Neutrophil (primary cell): Measurements from ENCODE around the gene MAST4.

Source experiments
- H3K27ac ChIP-seq: fragments of 200-600 bp; sonication (generic); 2 replicates; pipeline ENCODE4 v1.5.1; 2016; ENCODE audit warnings: mild to moderate bottlenecking, moderate library complexity
- H3K27me3 ChIP-seq: fragments of 200-600 bp; sonication (generic); 2 replicates; pipeline ENCODE4 v1.6.0; 2016; ENCODE audit warnings: mild to moderate bottlenecking
- H3K36me3 ChIP-seq: fragments of 200-600 bp; sonication (generic); 2 replicates; pipeline ENCODE4 v1.5.1; 2017
- H3K4me1 ChIP-seq, 2 experiments: fragments of 200-600 bp in 1 of 2; sonication (generic) in 1 of 2; 1 replicate in 1 of 2; 2 replicates in 1 of 2; pipeline versions ENCODE4 v1.5.1 to v1.6.1; 2013 to 2016; ENCODE audit warnings: low read depth in 1 of 2, low read length in 1 of 2, mild to moderate bottlenecking in 1 of 2, moderate library complexity in 1 of 2; ENCODE audit not compliant: control insufficient read depth in 1 of 2, insufficient read depth in 1 of 2
- H3K4me3 ChIP-seq, 2 experiments: fragments of 200-600 bp in 1 of 2; sonication (generic) in 1 of 2; 1 replicate in 1 of 2; 2 replicates in 1 of 2; pipeline ENCODE4 v1.5.1; 2013 to 2016; ENCODE audit warnings: low read depth in 1 of 2, low read length in 1 of 2, mild to moderate bottlenecking in 1 of 2, moderate library complexity in 1 of 2
- H3K9me3 ChIP-seq: fragments of 200-600 bp; sonication (generic); 2 replicates; pipeline ENCODE4 v1.5.1; 2016
- CTCF ChIP-seq: fragments of 200-600 bp; sonication (generic); IDR thresholded peaks from 2 replicates; pipeline ENCODE4 v1.5.1; 2016; ENCODE audit warnings: antibody characterized with exemption

MAST4 gene

DNA sequence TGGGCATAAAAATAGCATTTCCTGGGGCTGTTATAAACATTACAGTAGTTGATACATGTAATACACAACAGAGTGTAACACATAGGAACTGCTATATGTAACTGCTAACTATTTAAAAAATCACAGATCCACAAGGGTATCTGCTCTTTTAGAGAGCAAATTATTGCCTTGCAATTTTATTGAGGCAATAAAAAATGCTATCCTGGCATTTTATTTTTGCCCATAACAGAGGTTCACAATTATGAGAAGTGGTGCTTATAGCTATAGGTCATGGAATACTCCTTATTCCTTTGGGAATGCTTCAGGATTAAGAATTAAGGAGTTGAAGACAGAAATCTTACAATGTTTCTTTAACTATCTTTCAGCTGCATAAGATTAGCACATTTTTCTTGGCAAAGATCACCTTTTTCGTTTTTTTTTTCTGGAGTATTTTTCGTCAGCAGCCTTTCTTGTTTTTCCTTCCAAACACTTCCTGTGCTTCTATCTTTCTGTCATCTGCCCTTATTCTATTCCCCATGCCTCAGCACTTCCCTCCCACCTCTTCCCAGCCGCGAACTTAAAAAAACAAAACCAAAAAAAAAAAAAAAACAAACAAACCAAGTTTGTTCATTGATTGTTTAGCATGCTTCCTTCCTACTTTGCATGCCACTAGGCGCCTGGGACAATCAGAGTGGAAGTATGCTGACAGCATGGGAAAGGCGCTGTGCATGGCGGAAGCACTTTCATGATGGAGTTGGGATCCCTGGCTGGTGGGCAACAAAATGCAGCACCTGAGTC is 264.2 kb downstream of the MAST4 start:
- Histone ChIP-seq H3K4me3 (no peak overlapping the region), H3K27me3 (peaks cover 31% of the 10 kb centered on the region), H3K36me3 (no peaks in the 10 kb centered on the region), H3K4me1 (no peaks in the 10 kb centered on the region), H3K9me3 (no peaks in the 10 kb centered on the region), H3K27ac (no peak overlapping the region)
- no peak for TF ChIP-seq CTCF

- Histone ChIP-seq H3K4me1 (no peaks in the 10 kb centered on the region), H3K27me3 (peaks cover 31% of the 10 kb centered on the region), H3K4me3 (no peak overlapping the region), H3K9me3 (no peaks in the 10 kb centered on the region), H3K36me3 (no peaks in the 10 kb centered on the region), H3K27ac (no peak overlapping the region)
- no peak for TF ChIP-seq CTCF
Measured at GRCh38 chr5:66861402-66861801, 265.2 kb downstream of the MAST4 start.

- no peak overlapping the region for H3K4me3 ChIP-seq
- TF ChIP-seq CTCF, result no peak
- no peaks in the 10 kb centered on the region for H3K9me3 ChIP-seq
- no peak overlapping the region for H3K27ac ChIP-seq
- H3K4me1 ChIP-seq, result no peaks in the 10 kb centered on the region
- peaks cover 31% of the 10 kb centered on the region for H3K27me3 ChIP-seq
- no peaks in the 10 kb centered on the region for H3K36me3 ChIP-seq
Measured at GRCh38 chr5:66862020-66862419, 265.8 kb downstream of the MAST4 start.

DNA sequence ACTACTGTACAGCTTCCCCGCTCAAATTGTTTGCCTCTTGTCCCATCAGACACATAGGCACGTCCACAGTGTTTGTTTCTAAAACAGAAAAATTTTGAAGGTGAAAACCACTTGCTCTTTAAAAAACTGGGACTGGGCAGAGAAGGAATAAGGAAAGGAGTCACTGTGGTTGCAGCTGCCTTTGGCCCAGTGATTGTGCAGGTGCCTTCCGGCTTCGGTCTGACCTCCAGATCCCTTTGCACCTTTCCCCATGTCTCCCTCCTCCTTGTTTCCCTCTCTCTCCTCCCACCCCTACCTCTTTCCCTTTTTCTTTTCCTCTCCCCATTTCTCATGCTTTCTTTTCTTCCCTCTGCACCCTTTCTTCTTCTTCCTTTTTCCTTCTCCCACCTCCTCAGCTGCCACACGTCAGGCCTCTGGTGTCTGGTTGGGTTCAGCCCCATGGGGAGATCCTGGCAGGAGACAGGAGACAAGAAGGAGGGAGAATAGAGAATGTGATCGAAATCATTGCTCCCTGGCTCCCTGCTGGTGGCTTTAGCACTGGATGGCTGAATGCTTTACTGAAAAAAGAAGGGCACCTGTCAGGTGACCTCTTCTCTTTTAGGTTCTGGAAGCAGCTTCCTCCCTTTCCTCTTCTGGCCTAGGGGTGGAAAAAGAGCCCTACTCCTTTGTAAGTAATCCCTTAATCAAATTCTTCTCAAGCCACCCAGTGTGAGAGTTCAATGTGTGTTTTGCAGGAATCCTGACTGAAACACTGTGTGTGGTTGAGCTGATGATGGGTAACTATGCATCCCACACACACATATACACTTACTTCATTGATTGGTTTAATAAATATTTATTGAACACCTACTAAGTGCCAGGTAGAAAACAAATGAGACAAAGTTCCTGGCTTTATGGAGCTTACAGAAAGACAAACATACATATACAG is 267.3 kb downstream of the MAST4 start:
- Histone ChIP-seq H3K4me3 (no peak overlapping the region), H3K9me3 (no peaks in the 10 kb centered on the region), H3K27ac (no peak overlapping the region), H3K36me3 (no peaks in the 10 kb centered on the region), H3K4me1 (no peaks in the 10 kb centered on the region), H3K27me3 (peaks cover 28% of the 10 kb centered on the region)
- TF ChIP-seq CTCF, result no peak

DNA sequence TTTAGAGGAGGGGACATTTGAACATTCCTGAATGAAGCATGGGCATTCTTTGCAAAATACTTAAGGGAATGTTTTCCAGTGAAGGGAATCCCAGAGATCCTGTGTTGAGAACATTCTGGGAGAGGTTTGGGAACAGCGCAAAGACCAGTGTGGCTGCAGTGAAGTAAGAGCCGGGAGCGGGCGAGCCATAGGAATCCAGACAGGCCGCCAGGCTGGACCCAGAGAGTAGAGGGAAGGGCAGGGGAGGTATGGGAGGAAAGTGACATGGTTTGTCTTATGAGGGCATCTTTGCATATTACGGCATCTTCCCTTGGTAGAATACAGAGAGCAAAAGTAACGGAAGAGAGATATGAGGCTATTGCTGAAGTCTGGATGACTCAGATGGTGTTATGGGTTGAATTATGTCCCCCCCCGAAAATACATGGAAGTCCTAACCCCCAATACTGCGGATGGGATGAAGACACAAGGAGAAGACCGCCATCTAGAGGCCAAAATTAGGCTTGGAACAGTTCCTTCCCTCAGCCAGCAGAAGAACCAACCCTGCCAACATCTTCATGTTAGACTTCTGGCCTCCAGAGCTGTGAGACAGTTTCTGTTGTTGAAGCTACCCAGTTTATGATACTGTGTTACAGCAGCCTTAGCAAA is 268.2 kb downstream of the MAST4 start:
- Histone ChIP-seq H3K36me3 (no peaks in the 10 kb centered on the region), H3K4me1 (no peaks in the 10 kb centered on the region), H3K27ac (no peak overlapping the region), H3K4me3 (no peak overlapping the region), H3K27me3 (peaks cover 24% of the 10 kb centered on the region), H3K9me3 (no peaks in the 10 kb centered on the region)
- peak; percentile 20 for TF ChIP-seq CTCF
